Measurements from ENCODE around the gene SRSF8. TPM values are rescaled to one million over a fixed set of nuclear protein-coding genes. Genes with fewer than 3 reads are reported as not detected.

The SRSF8 gene
- total RNA-seq, 1 experiment from 2014 or later: 48.5 TPM

DNA sequence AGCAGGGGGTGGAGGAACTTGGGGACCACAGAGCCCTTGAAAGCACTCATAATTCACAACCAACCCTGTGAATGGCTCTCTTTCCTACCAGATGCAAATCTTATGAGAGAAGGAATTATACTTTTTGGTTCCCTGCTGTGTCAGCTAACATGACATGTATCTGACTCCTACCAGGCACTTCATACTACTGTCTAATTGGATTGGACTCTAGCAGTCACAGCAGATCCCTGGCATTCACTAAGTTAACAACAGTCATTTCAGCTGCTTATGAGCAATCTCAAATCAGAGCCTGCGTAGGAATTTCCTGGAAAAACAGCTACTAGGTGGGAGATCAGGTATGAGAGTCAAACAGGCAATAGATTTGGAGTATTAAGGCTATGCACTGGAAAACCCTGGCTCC is 11.8 kb downstream of the SRSF8 start:
- BruUV-seq (replicated peaks): no TSS peak
- Mint-ChIP-seq H3K36me3 (ENCODE audit: insufficient read depth, unreplicated experiment) (peaks cover 11% of the 10 kb centered on the region), H3K27ac (ENCODE audit: low read depth, unreplicated experiment) (peak overlapping the region; percentile 29), H3K9me3 (ENCODE audit: unreplicated experiment) (no peaks in the 10 kb centered on the region), H3K27me3 (ENCODE audit: insufficient read depth, unreplicated experiment) (no peaks in the 10 kb centered on the region), H3K4me1 (ENCODE audit: insufficient read depth, unreplicated experiment) (peaks cover 31% of the 10 kb centered on the region), H3K4me3 (ENCODE audit: unreplicated experiment) (no peak overlapping the region)
- ChIA-PET POLR2A (interaction anchor here (3.8 to 7.9 kb wide), 2 partner anchors 11 to 14 kb away, joined by 44 to 108 read pairs; partner anchors contain the start of genes ENDOD1 and SRSF8), CTCF (no interaction called here)
- TF ChIP-seq, protein P1, sequence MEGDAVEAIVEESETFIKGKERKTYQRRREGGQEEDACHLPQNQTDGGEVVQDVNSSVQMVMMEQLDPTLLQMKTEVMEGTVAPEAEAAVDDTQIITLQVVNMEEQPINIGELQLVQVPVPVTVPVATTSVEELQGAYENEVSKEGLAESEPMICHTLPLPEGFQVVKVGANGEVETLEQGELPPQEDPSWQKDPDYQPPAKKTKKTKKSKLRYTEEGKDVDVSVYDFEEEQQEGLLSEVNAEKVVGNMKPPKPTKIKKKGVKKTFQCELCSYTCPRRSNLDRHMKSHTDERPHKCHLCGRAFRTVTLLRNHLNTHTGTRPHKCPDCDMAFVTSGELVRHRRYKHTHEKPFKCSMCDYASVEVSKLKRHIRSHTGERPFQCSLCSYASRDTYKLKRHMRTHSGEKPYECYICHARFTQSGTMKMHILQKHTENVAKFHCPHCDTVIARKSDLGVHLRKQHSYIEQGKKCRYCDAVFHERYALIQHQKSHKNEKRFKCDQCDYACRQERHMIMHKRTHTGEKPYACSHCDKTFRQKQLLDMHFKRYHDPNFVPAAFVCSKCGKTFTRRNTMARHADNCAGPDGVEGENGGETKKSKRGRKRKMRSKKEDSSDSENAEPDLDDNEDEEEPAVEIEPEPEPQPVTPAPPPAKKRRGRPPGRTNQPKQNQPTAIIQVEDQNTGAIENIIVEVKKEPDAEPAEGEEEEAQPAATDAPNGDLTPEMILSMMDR (IDR thresholded peaks at IDR 0.05; ENCODE audit: unreplicated experiment): no peak
- intact Hi-C loops (cut with micrococcal nuclease): no loop called here
- DNase-seq (ENCODE audit: unreplicated experiment): no peak

DNA sequence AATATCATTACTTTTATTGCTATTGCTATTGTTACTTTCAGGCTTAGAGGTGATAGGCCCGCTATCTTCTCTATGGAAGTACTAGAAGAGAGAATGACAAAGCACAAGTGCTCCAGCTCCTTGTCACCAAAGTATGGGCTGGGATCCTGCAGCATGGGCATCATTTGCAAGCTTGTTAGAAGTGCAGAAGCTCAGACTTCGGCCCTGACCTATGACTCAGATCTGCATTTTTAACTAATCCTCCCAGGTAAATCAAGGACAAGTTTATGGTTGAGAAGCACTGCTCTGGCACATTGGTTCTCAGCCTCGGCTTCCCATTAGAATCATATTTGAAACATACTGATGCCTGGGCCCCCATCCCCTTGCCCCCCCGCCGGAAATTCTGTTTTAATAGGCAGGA is 14.3 kb downstream of the SRSF8 start:
- Mint-ChIP-seq H3K27me3 (ENCODE audit: insufficient read depth, unreplicated experiment) (no peaks in the 10 kb centered on the region), H3K4me1 (ENCODE audit: insufficient read depth, unreplicated experiment) (peaks cover 24% of the 10 kb centered on the region), H3K4me3 (ENCODE audit: unreplicated experiment) (no peak overlapping the region), H3K27ac (ENCODE audit: low read depth, unreplicated experiment) (no peak overlapping the region), H3K36me3 (ENCODE audit: insufficient read depth, unreplicated experiment) (no peaks in the 10 kb centered on the region), H3K9me3 (ENCODE audit: unreplicated experiment) (no peaks in the 10 kb centered on the region)
- intact Hi-C loops (cut with micrococcal nuclease): no loop called here
- CTCF ChIA-PET: interaction anchor here (0.8 to 1.2 kb wide), 2 partner anchors 9 to 70 kb away, joined by 3 read pairs; partner anchors contain the start of gene ENDOD1
- POLR2A ChIA-PET: interaction anchor here (0.9 to 1.6 kb wide), 5 partner anchors 9 to 54 kb away, joined by 3 to 8 read pairs (median 4); partner anchors contain the start of genes ENDOD1 and SRSF8
- TF ChIP-seq, protein P1 (IDR thresholded peaks at IDR 0.05; ENCODE audit: unreplicated experiment): no peak
- no TSS peak for BruUV-seq (replicated peaks)
- DNase-seq (ENCODE audit: unreplicated experiment): no peak

DNA sequence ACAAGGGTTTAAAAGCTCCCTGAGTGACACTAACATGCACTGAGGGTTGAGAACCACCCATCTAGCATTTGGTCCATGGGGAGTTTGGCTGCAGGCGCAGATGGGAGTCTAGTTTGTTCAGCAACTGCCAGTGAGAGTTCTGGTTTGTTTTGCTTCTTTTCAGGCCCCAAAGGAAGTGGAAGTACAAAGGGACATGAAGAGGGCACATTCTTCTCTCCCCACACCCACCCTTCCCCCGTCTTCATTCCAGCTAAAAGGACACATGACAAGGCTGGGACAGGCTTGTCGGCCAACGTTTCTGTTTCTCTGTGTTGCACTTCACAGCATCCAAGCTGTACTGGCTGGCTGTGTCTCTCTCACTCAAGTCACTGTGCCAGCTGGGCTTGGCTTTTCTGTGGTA is 14.7 kb downstream of the SRSF8 start:
- Mint-ChIP-seq H3K9me3 (ENCODE audit: unreplicated experiment) (no peaks in the 10 kb centered on the region), H3K36me3 (ENCODE audit: insufficient read depth, unreplicated experiment) (no peaks in the 10 kb centered on the region), H3K4me1 (ENCODE audit: insufficient read depth, unreplicated experiment) (peaks cover 20% of the 10 kb centered on the region), H3K27ac (ENCODE audit: low read depth, unreplicated experiment) (no peak overlapping the region), H3K4me3 (ENCODE audit: unreplicated experiment) (no peak overlapping the region), H3K27me3 (ENCODE audit: insufficient read depth, unreplicated experiment) (no peaks in the 10 kb centered on the region)
- intact Hi-C loops (cut with micrococcal nuclease): no loop called here
- CTCF ChIA-PET: interaction anchor here (1.4 kb wide), 1 partner anchor 12 kb away, joined by 4 read pairs; no protein-coding TSS in a partner anchor
- POLR2A ChIA-PET: interaction anchor here (0.8 to 1.6 kb wide), 5 partner anchors 9 to 66 kb away, joined by 3 to 8 read pairs (median 4); partner anchors contain the start of genes ENDOD1 and SRSF8
- TF ChIP-seq, protein P1 (IDR thresholded peaks at IDR 0.05; ENCODE audit: unreplicated experiment): no peak
- no peak for DNase-seq (ENCODE audit: unreplicated experiment)
- BruUV-seq (replicated peaks): no TSS peak

GRCh38 chr11:95082576-95083001 is 15.9 kb downstream of the SRSF8 start:
- peaks cover 15% of the 10 kb centered on the region for H3K4me1 Mint-ChIP-seq (ENCODE audit: insufficient read depth, unreplicated experiment)
- DNase-seq (ENCODE audit: unreplicated experiment): no peak
- H3K36me3 Mint-ChIP-seq (ENCODE audit: insufficient read depth, unreplicated experiment): no peaks in the 10 kb centered on the region
- no peak overlapping the region for H3K27ac Mint-ChIP-seq (ENCODE audit: low read depth, unreplicated experiment)
- no peaks in the 10 kb centered on the region for H3K27me3 Mint-ChIP-seq (ENCODE audit: insufficient read depth, unreplicated experiment)
- H3K9me3 Mint-ChIP-seq (ENCODE audit: unreplicated experiment): no peaks in the 10 kb centered on the region
- TF ChIP-seq, protein P1 (IDR thresholded peaks at IDR 0.05; ENCODE audit: unreplicated experiment): no peak
- ChIA-PET CTCF (interaction anchor here (0.5 to 3.3 kb wide), 3 partner anchors 10 to 15 kb away, joined by 3 to 13 read pairs (median 4); no protein-coding TSS in a partner anchor), POLR2A (interaction anchor here (0.7 to 3.8 kb wide), 2 partner anchors 10 to 15 kb away, joined by 3 to 49 read pairs; partner anchors contain the start of gene SRSF8)
- intact Hi-C loops (cut with micrococcal nuclease): no loop called here
- no peak overlapping the region for H3K4me3 Mint-ChIP-seq (ENCODE audit: unreplicated experiment)
- no TSS peak for BruUV-seq (replicated peaks)
